ENCODE results near the gene COL28A1. TPM values are rescaled to one million over a fixed set of nuclear protein-coding genes. Genes with fewer than 3 reads are reported as not detected.
A peak's percentile ranks its signal among the peaks of the same experiment; 100 is the strongest.

COL28A1 gene
- total and polyA plus RNA-seq, 2 of the 13 experiments (the other 11 are each of a cell fraction or from before 2014, with no cell fraction given): 0.07 to 0.15 TPM

GRCh38 chr7:7581531-7582179 lies 46.0 kb upstream of the COL28A1 start (continued):
- TF ChIP-seq ZNF253 (CRISPR knock-in tag; IDR thresholded peaks at IDR 0.05; ENCODE audit: borderline replicate concordance): no peak

DNA sequence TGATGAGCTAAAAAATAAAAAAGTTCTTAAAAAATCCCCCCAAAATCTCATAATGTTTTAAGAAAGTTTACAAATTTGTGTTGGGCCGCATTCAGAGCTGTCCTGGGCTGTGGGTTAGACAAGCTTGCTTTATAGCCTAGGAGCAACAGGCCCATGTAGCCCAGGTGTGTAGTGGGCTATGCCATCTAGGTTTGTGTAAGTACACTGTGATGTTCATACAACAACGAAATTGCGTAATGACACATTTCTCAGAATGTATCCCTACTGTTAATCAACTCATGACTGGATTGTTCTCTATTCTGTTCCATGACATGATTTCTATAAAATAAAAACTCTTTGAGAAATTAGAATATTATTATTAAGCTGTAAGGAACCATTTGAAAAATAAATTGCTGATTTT lies 44.0 kb upstream of the COL28A1 start:
- in situ Hi-C loops (cut with HindIII; ENCODE audit: extremely low pct_ligation_motif_present, low pct_unique_long_range_greater_than_20kb): no loop called here
- CTCF ChIA-PET (ENCODE audit: low intra/inter-chr PET ratio, low total read pairs): no interaction called here
- Histone ChIP-seq H3K4me1 (ENCODE audit: insufficient read depth, low read length) (no peaks in the 10 kb centered on the region), H3K36me3 (replicated peaks in 1 of 2; ENCODE audit: control insufficient read depth in 1 of 2, insufficient read depth in 2 of 2, low read length in 2 of 2) (peaks cover 3 to 5% of the 10 kb centered on the region in 2 experiments; a peak in 3 of 5 replicates), H3K4me3 (replicated peaks in 1 of 3; ENCODE audit: insufficient read depth in 1 of 3, low read depth in 2 of 3, low read length in 3 of 3) (no peak overlapping the region), H3K79me2 (ENCODE audit: insufficient read depth, low read length) (no peaks in the 10 kb centered on the region), H3K4me2 (ENCODE audit: low read depth, low read length) (no peak overlapping the region), H3K27ac (ENCODE audit: extremely low read length, insufficient read depth, low read length) (no peak overlapping the region), H2AFZ (ENCODE audit: low read length) (no peak overlapping the region), H3K9ac (ENCODE audit: insufficient read depth, low read depth, low read length) (no peak overlapping the region), H3K9me3 (ENCODE audit: low read length) (no peaks in the 10 kb centered on the region), H3K27me3 (ENCODE audit: control insufficient read depth in 1 of 2, insufficient read depth in 2 of 2, low read length in 2 of 2) (no peaks in the 10 kb centered on the region), H4K20me1 (ENCODE audit: insufficient read depth, low read length) (no peaks in the 10 kb centered on the region)
- no TSS peak for BruUV-seq (replicated peaks)
- POLR2A ChIA-PET: no interaction called here
- no peak for DNase-seq (ENCODE audit: low spot score)
- intact Hi-C loops (cut with micrococcal nuclease; ENCODE audit: unreplicated experiment): no loop called here
- ATAC-seq: no peak
- WGBS (ENCODE audit: low lambda C conversion rate): 98% methylated on average over 3 of the region's 3 CpGs
- TF ChIP-seq HIC2 (CRISPR knock-in tag; IDR thresholded peaks at IDR 0.05; ENCODE audit: low read depth): no peak
- TF ChIP-seq, protein P1, sequence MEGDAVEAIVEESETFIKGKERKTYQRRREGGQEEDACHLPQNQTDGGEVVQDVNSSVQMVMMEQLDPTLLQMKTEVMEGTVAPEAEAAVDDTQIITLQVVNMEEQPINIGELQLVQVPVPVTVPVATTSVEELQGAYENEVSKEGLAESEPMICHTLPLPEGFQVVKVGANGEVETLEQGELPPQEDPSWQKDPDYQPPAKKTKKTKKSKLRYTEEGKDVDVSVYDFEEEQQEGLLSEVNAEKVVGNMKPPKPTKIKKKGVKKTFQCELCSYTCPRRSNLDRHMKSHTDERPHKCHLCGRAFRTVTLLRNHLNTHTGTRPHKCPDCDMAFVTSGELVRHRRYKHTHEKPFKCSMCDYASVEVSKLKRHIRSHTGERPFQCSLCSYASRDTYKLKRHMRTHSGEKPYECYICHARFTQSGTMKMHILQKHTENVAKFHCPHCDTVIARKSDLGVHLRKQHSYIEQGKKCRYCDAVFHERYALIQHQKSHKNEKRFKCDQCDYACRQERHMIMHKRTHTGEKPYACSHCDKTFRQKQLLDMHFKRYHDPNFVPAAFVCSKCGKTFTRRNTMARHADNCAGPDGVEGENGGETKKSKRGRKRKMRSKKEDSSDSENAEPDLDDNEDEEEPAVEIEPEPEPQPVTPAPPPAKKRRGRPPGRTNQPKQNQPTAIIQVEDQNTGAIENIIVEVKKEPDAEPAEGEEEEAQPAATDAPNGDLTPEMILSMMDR (CRISPR knock-in tag; IDR thresholded peaks at IDR 0.05): no peak
- peak; percentile 73; the same call in 1 of the 2 replicates for TF ChIP-seq CEBPB (IDR thresholded peaks at IDR 0.05; ENCODE audit: borderline replicate concordance, low read depth, low read length)
- no peak for TF ChIP-seq ISX (CRISPR knock-in tag; conservative IDR thresholded peaks at IDR 0.05)
- no peak for TF ChIP-seq SIX1 (CRISPR knock-in tag; IDR thresholded peaks at IDR 0.05; ENCODE audit: borderline replicate concordance)
- TF ChIP-seq CEBPG (CRISPR knock-in tag; IDR thresholded peaks at IDR 0.05): peak; percentile 23; the same call in 1 of the 2 replicates
- TF ChIP-seq, protein P2, sequence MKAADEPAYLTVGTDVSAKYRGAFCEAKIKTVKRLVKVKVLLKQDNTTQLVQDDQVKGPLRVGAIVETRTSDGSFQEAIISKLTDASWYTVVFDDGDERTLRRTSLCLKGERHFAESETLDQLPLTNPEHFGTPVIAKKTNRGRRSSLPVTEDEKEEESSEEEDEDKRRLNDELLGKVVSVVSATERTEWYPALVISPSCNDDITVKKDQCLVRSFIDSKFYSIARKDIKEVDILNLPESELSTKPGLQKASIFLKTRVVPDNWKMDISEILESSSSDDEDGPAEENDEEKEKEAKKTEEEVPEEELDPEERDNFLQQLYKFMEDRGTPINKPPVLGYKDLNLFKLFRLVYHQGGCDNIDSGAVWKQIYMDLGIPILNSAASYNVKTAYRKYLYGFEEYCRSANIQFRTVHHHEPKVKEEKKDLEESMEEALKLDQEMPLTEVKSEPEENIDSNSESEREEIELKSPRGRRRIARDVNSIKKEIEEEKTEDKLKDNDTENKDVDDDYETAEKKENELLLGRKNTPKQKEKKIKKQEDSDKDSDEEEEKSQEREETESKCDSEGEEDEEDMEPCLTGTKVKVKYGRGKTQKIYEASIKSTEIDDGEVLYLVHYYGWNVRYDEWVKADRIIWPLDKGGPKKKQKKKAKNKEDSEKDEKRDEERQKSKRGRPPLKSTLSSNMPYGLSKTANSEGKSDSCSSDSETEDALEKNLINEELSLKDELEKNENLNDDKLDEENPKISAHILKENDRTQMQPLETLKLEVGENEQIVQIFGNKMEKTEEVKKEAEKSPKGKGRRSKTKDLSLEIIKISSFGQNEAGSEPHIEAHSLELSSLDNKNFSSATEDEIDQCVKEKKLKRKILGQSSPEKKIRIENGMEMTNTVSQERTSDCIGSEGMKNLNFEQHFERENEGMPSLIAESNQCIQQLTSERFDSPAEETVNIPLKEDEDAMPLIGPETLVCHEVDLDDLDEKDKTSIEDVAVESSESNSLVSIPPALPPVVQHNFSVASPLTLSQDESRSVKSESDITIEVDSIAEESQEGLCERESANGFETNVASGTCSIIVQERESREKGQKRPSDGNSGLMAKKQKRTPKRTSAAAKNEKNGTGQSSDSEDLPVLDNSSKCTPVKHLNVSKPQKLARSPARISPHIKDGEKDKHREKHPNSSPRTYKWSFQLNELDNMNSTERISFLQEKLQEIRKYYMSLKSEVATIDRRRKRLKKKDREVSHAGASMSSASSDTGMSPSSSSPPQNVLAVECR (CRISPR knock-in tag; IDR thresholded peaks at IDR 0.05; ENCODE audit: borderline replicate concordance): no peak
- no peak for FAIRE-seq

Measured in HepG2 (cell line).